ENCODE data around the gene RBFOX2. TPM values are rescaled to one million over a fixed set of nuclear protein-coding genes. Genes with fewer than 3 reads are reported as not detected.

RBFOX2 gene
- polyA plus RNA-seq, 1 experiment, result 222 TPM

DNA sequence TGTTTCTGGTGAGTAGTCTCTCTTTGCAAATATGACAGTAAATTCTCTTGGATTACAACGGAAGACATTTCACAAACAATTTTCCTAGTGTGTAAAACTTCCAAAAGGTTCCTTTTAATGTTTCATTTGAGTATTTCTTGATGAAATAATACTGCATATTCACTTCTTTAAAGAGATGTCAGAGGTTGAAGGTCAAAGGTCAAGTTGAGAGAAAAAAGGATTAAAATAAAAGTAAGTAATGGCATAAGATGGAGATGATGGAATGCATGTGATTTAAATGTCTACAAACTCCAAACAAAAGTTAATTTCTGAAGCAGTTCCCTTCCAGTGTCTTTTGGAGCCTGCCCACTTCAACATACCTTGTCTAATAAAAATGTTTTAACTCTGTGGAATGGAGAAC lies 270.2 kb downstream of the RBFOX2 start:
- TF ChIP-seq, protein P1, sequence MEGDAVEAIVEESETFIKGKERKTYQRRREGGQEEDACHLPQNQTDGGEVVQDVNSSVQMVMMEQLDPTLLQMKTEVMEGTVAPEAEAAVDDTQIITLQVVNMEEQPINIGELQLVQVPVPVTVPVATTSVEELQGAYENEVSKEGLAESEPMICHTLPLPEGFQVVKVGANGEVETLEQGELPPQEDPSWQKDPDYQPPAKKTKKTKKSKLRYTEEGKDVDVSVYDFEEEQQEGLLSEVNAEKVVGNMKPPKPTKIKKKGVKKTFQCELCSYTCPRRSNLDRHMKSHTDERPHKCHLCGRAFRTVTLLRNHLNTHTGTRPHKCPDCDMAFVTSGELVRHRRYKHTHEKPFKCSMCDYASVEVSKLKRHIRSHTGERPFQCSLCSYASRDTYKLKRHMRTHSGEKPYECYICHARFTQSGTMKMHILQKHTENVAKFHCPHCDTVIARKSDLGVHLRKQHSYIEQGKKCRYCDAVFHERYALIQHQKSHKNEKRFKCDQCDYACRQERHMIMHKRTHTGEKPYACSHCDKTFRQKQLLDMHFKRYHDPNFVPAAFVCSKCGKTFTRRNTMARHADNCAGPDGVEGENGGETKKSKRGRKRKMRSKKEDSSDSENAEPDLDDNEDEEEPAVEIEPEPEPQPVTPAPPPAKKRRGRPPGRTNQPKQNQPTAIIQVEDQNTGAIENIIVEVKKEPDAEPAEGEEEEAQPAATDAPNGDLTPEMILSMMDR (IDR thresholded peaks at IDR 0.05; ENCODE audit: insufficient read depth, low read depth, low read length), result no peak
- peaks cover 8% of the 10 kb centered on the region for H3K36me3 ChIP-seq (ENCODE audit: control insufficient read depth, insufficient read depth, low read length)
- ChIA-PET POLR2A (no interaction called here), CTCF (no interaction called here)
- no peak overlapping the region for H3K4me3 ChIP-seq (ENCODE audit: low read depth, low read length)
- no peaks in the 10 kb centered on the region for H3K27me3 ChIP-seq (ENCODE audit: control insufficient read depth, insufficient read depth, low read length)
- no peak for DNase-seq (ENCODE audit: low read depth)

DNA sequence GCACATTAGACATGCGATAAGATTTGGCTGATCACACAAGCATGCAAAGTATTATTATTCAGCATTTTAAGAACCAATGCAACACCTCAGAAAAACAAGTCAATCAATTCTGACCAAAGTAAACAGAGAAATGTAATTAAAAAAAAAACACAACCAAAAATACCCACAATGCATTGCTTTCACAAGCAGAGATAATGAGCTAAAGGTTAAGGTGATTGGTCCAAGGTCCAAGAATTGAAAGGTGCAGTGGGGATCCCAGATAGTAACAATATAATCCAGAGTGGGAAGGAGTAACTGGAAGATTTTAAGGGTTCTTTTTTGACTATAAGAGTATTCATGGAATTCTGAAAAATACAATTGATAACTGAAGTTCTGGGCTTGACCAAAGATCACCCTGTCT lies 271.9 kb downstream of the RBFOX2 start:
- Histone ChIP-seq H3K27me3 (ENCODE audit: control insufficient read depth, insufficient read depth, low read length) (no peaks in the 10 kb centered on the region), H3K36me3 (ENCODE audit: control insufficient read depth, insufficient read depth, low read length) (peaks cover 11% of the 10 kb centered on the region), H3K4me3 (ENCODE audit: low read depth, low read length) (no peak overlapping the region)
- TF ChIP-seq, protein P1 (IDR thresholded peaks at IDR 0.05; ENCODE audit: insufficient read depth, low read depth, low read length), result no peak
- ChIA-PET CTCF (no interaction called here), POLR2A (no interaction called here)
- no peak for DNase-seq (ENCODE audit: low read depth)

DNA sequence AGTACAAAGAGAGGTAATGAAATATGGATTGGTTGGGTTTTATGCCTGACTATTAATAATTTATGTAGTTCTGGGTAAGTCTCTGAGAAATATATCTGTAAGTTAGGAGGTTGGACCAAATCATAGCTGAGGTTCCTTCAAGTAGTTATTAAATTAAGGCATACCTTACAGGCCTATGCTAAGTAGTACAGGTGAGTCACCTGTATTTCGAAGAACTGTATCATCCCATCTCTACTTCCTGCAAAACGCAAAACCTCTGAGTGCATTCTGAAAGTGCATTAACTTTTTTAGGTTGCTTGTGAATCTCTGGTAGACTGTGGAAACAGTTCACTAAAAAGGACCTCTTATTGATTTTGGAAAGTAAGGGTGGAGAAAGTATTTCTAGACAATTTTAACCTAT lies 273.9 kb downstream of the RBFOX2 start:
- Histone ChIP-seq H3K36me3 (ENCODE audit: control insufficient read depth, insufficient read depth, low read length) (peaks cover 8% of the 10 kb centered on the region), H3K4me3 (ENCODE audit: low read depth, low read length) (no peak overlapping the region), H3K27me3 (ENCODE audit: control insufficient read depth, insufficient read depth, low read length) (no peaks in the 10 kb centered on the region)
- TF ChIP-seq, protein P1 (IDR thresholded peaks at IDR 0.05; ENCODE audit: insufficient read depth, low read depth, low read length), result no peak
- ChIA-PET POLR2A (no interaction called here), CTCF (interaction anchor here (0.6 to 1.0 kb wide), 2 partner anchors 12 to 171 kb away, joined by 3 to 4 read pairs; no protein-coding TSS in a partner anchor)
- DNase-seq (ENCODE audit: low read depth), result no peak

DNA sequence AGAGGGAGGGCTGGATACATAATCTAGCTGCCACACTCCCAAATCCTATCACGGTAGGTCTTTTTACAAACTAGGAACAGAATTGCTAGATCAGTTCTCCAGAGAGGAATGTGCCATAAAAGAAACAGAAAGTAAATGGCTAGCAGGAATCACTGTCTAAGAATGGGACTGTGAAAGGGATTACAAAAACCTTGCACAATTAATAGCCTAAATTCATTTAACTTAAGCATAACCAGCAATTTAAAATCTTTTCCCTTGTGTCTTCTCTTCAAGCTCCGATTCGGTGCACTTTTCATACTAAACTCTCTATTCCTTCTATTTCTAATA lies 275.8 kb downstream of the RBFOX2 start:
- CTCF ChIA-PET, result interaction anchor here (0.6 to 1.6 kb wide), 3 partner anchors 22 to 169 kb away, joined by 3 read pairs; no protein-coding TSS in a partner anchor
- Histone ChIP-seq H3K36me3 (ENCODE audit: control insufficient read depth, insufficient read depth, low read length) (peaks cover 2% of the 10 kb centered on the region; the same call in 1 of the 2 replicates), H3K4me3 (ENCODE audit: low read depth, low read length) (no peak overlapping the region), H3K27me3 (ENCODE audit: control insufficient read depth, insufficient read depth, low read length) (no peaks in the 10 kb centered on the region)
- no peak for DNase-seq (ENCODE audit: low read depth)
- TF ChIP-seq, protein P1 (IDR thresholded peaks at IDR 0.05; ENCODE audit: insufficient read depth, low read depth, low read length), result no peak
- POLR2A ChIA-PET, result no interaction called here

DNA sequence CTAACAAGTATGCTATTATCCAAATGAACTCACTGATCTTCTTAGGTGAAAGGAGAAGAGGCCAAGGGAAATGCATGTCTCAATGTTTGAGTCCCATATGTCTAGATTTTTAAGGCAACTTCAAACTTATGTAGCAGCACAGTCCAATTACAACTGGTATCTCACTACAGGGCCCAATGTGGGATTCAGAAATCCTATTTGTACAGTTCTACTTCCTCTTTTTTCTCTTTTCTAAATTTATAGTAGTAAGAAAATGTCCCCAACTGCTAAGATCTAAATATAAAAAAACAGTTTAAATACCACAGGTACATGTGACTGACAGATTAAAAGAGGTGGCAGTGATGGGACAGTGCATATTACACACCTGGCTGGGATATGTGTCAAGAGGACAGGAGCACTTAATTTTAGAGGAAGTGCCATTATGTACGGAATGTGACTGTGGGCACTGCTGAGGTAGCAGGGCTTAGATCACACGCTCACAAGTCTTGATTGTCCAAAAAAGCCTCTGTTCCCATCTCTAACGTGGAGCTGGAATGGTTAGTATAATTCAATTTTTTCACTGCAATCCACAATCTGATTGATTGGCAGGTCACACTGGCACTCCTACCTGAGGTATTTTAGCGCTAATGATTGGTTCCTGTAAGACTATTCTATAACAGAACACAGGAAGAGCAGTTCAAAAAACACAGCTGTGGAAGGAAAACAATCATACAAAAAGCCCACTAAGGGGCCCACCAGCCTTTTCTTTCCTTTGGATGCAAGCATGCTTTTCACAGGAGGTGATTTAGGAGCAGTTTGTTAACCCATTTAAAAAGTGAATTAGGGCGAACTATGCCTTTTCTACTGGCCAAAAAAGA lies 276.4 kb downstream of the RBFOX2 start:
- CTCF ChIA-PET, result interaction anchor here (0.6 to 1.6 kb wide), 3 partner anchors 22 to 170 kb away, joined by 3 read pairs; no protein-coding TSS in a partner anchor

More for the DNA sequence above, 276.4 kb downstream of the RBFOX2 start:
- no peak for DNase-seq (ENCODE audit: low read depth)
- Histone ChIP-seq H3K4me3 (ENCODE audit: low read depth, low read length) (no peak overlapping the region), H3K36me3 (ENCODE audit: control insufficient read depth, insufficient read depth, low read length) (peaks cover 2% of the 10 kb centered on the region; the same call in 1 of the 2 replicates), H3K27me3 (ENCODE audit: control insufficient read depth, insufficient read depth, low read length) (no peaks in the 10 kb centered on the region)
- TF ChIP-seq, protein P1 (IDR thresholded peaks at IDR 0.05; ENCODE audit: insufficient read depth, low read depth, low read length), result no peak
- POLR2A ChIA-PET, result no interaction called here
